Right lobe of liver (tissue), 6 donors: ENCODE measurements around the gene PCDHGA3. TPM values are rescaled to one million over a fixed set of nuclear protein-coding genes. Genes with fewer than 3 reads are reported as not detected.
A peak's percentile ranks its signal among the peaks of the same experiment; 100 is the strongest.

Source experiments
- ATAC-seq, 4 donors: fragments of 200-7000 bp; cut with Tn5 transposase; one replicate each; pipeline ENCODE4 v1.9.1; 2020; ENCODE audit warnings: mild to moderate bottlenecking in 4 of 4, moderate library complexity in 4 of 4
- DNase-seq, 3 donors: peaks; one replicate each; pipeline ENCODE4 v3.0.0-alpha.2; 2020
- H3K27ac ChIP-seq, 3 donors: fragments of 200-600 bp; one replicate each; pipeline ENCODE4 v1.8.0; 2022
- H3K27me3 ChIP-seq, 2 donors: fragments of 200-600 bp; one replicate each; pipeline ENCODE4 v1.8.0; 2022
- H3K36me3 ChIP-seq, 4 donors: fragments of 200-600 bp; sonication (generic) in 1 of 4; one replicate each; pipeline versions ENCODE4 v1.5.1 to v1.8.0; 2017 to 2022; ENCODE audit warnings: control low read depth in 1 of 4
- H3K4me1 ChIP-seq, 4 donors: fragments of 200-600 bp; sonication (generic) in 1 of 4; one replicate each; pipeline versions ENCODE4 v1.5.1 to v1.8.0; 2017 to 2022; ENCODE audit warnings: control low read depth in 1 of 4
- H3K4me3 ChIP-seq, 3 donors: fragments of 200-600 bp; one replicate each; pipeline ENCODE4 v1.8.0; 2022
- H3K9me3 ChIP-seq, 4 donors: fragments of 200-600 bp; sonication (generic) in 1 of 4; one replicate each; pipeline versions ENCODE4 v1.5.1 to v1.8.0; 2017 to 2022; ENCODE audit warnings: control low read depth in 1 of 4
- POLR2A ChIP-seq: fragments of 450-650 bp; IDR thresholded peaks from one replicate; pipeline ENCODE4 v1.6.1; 2017; ENCODE audit warnings: antibody characterized with exemption, mild to moderate bottlenecking
- WGBS: methylation state at CpG from one replicate; pipeline ENCODE4 v1.1.6; 2018; ENCODE audit warnings: low coverage, low lambda C conversion rate; ENCODE audit not compliant: insufficient coverage; ENCODE audit errors: missing lambda C conversion rate; 5-methylcytosine and 5-hydroxymethylcytosine counted together
- intact Hi-C, 2 donors: fragments of 100-400 bp; cut with DNase I; formaldehyde crosslinking; loops; one replicate each; pipeline versions ENCODE4 v1.11.2 to v1.14.1; 2022
- total RNA-seq, 6 experiments: library from RNA; depleted of rRNA in 2 of 6; stranded (reverse); fragments of >200 nt in 2 of 6; fragmentation: NEBNext Ultra II Directional in 3 of 6; extraction: Animal tissue kit (Norgen Biotek cat#: 25700) in 3 of 6; gene quantifications; one replicate each; pipeline versions ENCODE4 v1.1.0 to v1.2.4, GENCODE V29; 2016 to 2023
- TF ChIP-seq, protein P1 (sequence below), 4 donors: fragments of 200-600 bp in 3 of 4; fragments of 450-650 bp in 1 of 4; IDR thresholded peaks; one replicate each; pipeline versions ENCODE4 v1.5.1 to v1.8.0; 2016 to 2022; ENCODE audit warnings: antibody characterized with exemption in 4 of 4, mild to moderate bottlenecking in 2 of 4
- donor health status: DM: no; HTN: yes; CAD: no.
- donor health status: DM: no; HTN: no; CAD: no.
- donor health status: DM: no; HTN: no; CAD: no.
- donor health status: DM: no; HTN: yes; CAD: no.
- donor health status: DM: no; HTN: yes; CAD: no.

Gene PCDHGA3
- total RNA-seq, 6 experiments from 2014 or later: 0.51 to 1.8 (median 0.76) TPM

GRCh38 chr5:141356133-141356532, 12.5 kb downstream of the PCDHGA3 start:
- H3K27ac ChIP-seq: no peak overlapping the region
- H3K9me3 ChIP-seq: peaks cover 0 to 3% (median 0%) of the 10 kb centered on the region in 4 donors
- peaks cover 0 to 3% of the 10 kb centered on the region in 2 donors for H3K27me3 ChIP-seq
- no peak for ATAC-seq
- no peaks in the 10 kb centered on the region for H3K36me3 ChIP-seq
- intact Hi-C loops: no loop called here
- H3K4me3 ChIP-seq: no peak overlapping the region
- no peak for DNase-seq
- no peak for TF ChIP-seq POLR2A
- TF ChIP-seq, protein P1, sequence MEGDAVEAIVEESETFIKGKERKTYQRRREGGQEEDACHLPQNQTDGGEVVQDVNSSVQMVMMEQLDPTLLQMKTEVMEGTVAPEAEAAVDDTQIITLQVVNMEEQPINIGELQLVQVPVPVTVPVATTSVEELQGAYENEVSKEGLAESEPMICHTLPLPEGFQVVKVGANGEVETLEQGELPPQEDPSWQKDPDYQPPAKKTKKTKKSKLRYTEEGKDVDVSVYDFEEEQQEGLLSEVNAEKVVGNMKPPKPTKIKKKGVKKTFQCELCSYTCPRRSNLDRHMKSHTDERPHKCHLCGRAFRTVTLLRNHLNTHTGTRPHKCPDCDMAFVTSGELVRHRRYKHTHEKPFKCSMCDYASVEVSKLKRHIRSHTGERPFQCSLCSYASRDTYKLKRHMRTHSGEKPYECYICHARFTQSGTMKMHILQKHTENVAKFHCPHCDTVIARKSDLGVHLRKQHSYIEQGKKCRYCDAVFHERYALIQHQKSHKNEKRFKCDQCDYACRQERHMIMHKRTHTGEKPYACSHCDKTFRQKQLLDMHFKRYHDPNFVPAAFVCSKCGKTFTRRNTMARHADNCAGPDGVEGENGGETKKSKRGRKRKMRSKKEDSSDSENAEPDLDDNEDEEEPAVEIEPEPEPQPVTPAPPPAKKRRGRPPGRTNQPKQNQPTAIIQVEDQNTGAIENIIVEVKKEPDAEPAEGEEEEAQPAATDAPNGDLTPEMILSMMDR (IDR thresholded peaks at IDR 0.05): no peak
- 68% methylated on average over 5 of the region's 5 CpGs for WGBS
- no peaks in the 10 kb centered on the region for H3K4me1 ChIP-seq

- TF ChIP-seq, protein P1 (IDR thresholded peaks at IDR 0.05): no peak
- TF ChIP-seq POLR2A: no peak
- intact Hi-C loops: no loop called here
- Histone ChIP-seq H3K27me3 (peaks cover 0 to 3% of the 10 kb centered on the region in 2 donors), H3K4me3 (no peak overlapping the region), H3K9me3 (peaks cover 0 to 3% (median 0%) of the 10 kb centered on the region in 4 donors), H3K27ac (no peak overlapping the region), H3K4me1 (no peaks in the 10 kb centered on the region), H3K36me3 (no peaks in the 10 kb centered on the region)
- WGBS: 21% methylated on average over 5 of the region's 19 CpGs
- DNase-seq (no peak), ATAC-seq (no peak)
These were observed 13.3 kb downstream of the PCDHGA3 start for GRCh38 chr5:141356950-141357349.

DNA sequence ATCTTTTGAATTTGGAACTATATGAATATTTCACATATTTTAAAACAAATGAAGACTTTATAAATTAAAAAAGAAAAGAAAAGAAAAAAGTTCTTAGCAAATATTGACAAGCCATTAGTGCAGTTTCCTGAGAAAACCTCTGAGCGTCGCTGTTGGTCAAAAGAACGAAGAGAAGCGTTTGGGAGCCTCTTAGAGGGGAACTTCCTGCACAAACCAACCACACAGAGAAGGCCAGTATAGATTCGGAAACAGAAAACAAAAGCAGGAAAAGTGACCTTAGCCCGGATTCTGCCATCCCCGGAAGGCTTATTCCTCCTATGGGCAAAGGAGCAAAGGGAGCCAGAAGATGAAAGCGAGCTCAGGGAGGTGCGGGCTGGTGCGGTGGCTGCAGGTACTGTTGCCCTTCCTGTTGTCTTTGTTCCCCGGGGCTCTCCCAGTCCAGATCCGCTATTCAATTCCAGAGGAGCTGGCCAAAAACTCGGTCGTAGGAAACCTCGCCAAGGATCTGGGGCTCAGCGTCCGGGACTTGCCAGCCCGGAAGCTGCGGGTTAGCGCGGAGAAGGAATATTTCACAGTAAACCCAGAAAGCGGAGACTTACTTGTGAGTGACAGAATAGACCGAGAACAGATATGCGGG, 16.3 kb downstream of the PCDHGA3 start, which contains the start of gene PCDHGB2:
TSS of gene PCDHGB2 (plus strand) at position 205 of the 637 bp plus-strand sequence. CDS start at position 347, 142 bp downstream.
- DNase-seq (no peak), ATAC-seq (peak in 3 of 4 donors; percentile 22 to 40 (median 31))
- H3K27me3 ChIP-seq: peaks cover 0 to 3% of the 10 kb centered on the region in 2 donors
- H3K9me3 ChIP-seq: peaks cover 0 to 3% (median under 1%) of the 10 kb centered on the region in 4 donors
- WGBS: 24% methylated on average over 24 of the region's 24 CpGs
- intact Hi-C loops: no loop called here
- H3K4me1 ChIP-seq: no peaks in the 10 kb centered on the region
- no peak within 1 kb of the TSS for H3K4me3 ChIP-seq
- H3K27ac ChIP-seq: no peak within 1 kb of the TSS
- no peaks in the 10 kb centered on the region for H3K36me3 ChIP-seq
- no peak for TF ChIP-seq POLR2A
- TF ChIP-seq, protein P1 (IDR thresholded peaks at IDR 0.05): peak in 2 of 4 donors; percentile 6 to 29

- Histone ChIP-seq H3K36me3 (no peaks in the 10 kb centered on the region), H3K9me3 (peaks cover 0 to 3% (median under 1%) of the 10 kb centered on the region in 4 donors), H3K4me1 (no peaks in the 10 kb centered on the region), H3K27me3 (peaks cover 0 to 3% of the 10 kb centered on the region in 2 donors), H3K27ac (no peak overlapping the region), H3K4me3 (no peak overlapping the region)
- TF ChIP-seq POLR2A: no peak
- TF ChIP-seq, protein P1 (IDR thresholded peaks at IDR 0.05): no peak
- DNase-seq: no peak
- WGBS: 33% methylated on average over 14 of the region's 15 CpGs
- intact Hi-C loops: no loop called here
- ATAC-seq: no peak
These were observed 17.1 kb downstream of the PCDHGA3 start for GRCh38 chr5:141360685-141361084.
